B cell (primary cell): ENCODE results near the gene MRTFA.

ENCODE experiments used
- EZH2 ChIP-seq: IDR thresholded peaks from 2 replicates; pipeline ENCODE4 v1.6.1; 2012; ENCODE audit warnings: borderline replicate concordance, low read depth, mild to moderate bottlenecking, moderate library complexity, low read length; ENCODE audit not compliant: insufficient read depth, poor library complexity, severe bottlenecking
- TF ChIP-seq, protein P1 (sequence below): fragments of 200-600 bp; IDR thresholded peaks from one replicate; pipeline ENCODE4 v1.8.0; 2022; ENCODE audit warnings: antibody characterized with exemption, mild to moderate bottlenecking

DNA sequence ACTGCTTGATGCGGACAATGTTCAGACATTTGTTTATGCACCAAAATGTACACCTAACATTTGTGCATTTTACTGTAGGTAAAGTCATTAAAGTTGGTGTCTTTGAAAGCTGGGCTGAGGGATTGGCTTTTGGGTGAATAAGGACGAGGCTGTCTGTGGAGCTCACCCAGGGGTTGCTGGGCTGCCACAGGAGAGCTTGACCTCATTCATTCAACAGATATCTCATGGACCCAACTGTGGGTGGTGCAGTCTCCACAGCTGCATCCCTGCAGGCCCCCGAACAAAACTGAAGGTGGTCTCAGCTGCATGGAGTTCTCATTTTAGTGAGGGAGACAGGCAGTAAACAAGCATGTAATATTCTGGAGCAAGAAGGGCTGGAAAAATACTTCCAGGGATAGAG, 233.4 kb downstream of the MRTFA start:
- TF ChIP-seq EZH2: no peak
- TF ChIP-seq, protein P1, sequence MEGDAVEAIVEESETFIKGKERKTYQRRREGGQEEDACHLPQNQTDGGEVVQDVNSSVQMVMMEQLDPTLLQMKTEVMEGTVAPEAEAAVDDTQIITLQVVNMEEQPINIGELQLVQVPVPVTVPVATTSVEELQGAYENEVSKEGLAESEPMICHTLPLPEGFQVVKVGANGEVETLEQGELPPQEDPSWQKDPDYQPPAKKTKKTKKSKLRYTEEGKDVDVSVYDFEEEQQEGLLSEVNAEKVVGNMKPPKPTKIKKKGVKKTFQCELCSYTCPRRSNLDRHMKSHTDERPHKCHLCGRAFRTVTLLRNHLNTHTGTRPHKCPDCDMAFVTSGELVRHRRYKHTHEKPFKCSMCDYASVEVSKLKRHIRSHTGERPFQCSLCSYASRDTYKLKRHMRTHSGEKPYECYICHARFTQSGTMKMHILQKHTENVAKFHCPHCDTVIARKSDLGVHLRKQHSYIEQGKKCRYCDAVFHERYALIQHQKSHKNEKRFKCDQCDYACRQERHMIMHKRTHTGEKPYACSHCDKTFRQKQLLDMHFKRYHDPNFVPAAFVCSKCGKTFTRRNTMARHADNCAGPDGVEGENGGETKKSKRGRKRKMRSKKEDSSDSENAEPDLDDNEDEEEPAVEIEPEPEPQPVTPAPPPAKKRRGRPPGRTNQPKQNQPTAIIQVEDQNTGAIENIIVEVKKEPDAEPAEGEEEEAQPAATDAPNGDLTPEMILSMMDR: no peak
